GM19463 (cell line): ENCODE measurements around the gene KCNJ16.
"Not testable (repeated sequence)": the region's sequence is repeated elsewhere in the genome, so short reads cannot be mapped to it uniquely, and the experiment has no call there.

Source experiments
- ATAC-seq: cut with Tn5 transposase; IDR thresholded peaks from one replicate; pipeline ENCODE4 v1.9.1; 2021; ENCODE audit warnings: mild to moderate bottlenecking, moderate library complexity; ENCODE audit not compliant: unreplicated experiment

The KCNJ16 gene

GRCh38 chr17:70074956-70075355 lies at the start of gene KCNJ16:
Gene KCNJ16 (plus strand): TSS chr17:70075225. CDS start chr17:70132088, 56,863 bp downstream.
- no peak for ATAC-seq

DNA sequence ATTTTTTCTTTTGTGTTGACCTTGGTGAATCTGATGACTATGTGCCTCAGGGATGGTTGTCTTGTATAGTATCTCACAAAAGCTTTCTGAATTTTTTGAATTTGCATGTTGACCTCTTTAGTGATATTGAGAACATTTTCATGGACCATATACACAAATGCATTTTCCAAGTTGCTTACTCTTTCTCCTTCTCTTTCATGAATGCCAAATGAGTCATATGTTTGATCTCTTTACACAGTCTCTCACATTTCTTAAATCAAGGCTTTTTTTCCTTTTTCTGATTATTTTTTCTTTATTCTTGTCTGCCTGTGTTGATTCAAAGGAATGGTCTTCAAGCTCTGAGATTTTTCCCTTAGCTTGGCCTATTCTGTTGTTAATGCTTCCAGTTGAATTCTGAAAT lies 46.6 kb upstream of the KCNJ16 start:
- ATAC-seq, result no peak

GRCh38 chr17:70028978-70029767 lies 45.9 kb upstream of the KCNJ16 start:
- no peak for ATAC-seq

- ATAC-seq, result no peak
These were observed 44.7 kb upstream of the KCNJ16 start for GRCh38 chr17:70030371-70030770.

DNA sequence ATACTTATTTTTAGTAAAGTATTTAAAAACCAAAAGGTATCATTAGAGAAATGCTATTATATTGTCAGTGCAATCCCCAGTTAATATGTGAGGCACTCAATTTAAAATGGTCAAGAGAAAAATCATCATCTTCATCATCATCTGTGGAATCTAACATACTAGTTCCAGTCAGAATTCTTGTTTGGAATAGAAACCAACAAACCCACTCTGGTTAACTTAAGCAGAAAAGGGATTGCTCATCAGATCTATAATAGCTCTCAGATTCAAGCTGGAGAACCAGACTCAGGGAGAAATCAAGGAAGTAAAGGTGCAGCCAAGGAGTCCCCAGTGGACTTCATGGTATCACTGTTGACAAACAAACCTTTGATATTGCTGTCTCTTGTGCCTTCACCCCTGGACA lies 43.7 kb upstream of the KCNJ16 start:
- no peak for ATAC-seq

DNA sequence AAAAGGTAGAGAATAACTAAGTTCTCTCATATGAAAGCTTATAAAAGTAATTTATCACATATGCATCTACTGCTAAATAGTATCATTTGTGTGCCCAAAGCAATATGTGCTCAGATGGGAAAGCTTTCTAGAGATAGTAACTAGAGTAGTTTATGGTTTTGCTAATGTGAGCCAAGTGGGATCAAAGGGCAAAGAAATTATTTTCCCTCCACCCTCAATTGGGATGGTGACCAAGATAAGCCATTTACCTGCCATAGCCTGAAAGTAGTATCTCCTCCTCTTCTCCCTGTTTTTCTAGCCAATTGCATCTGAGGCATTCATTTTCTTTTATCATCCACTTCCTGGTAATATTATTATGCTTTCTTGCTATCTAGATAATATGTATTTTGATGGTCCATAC lies 41.9 kb upstream of the KCNJ16 start:
- no peak for ATAC-seq

GRCh38 chr17:70034158-70034557 lies 40.9 kb upstream of the KCNJ16 start:
- no peak for ATAC-seq

- ATAC-seq, result no peak
These were observed 37.5 kb upstream of the KCNJ16 start for GRCh38 chr17:70037498-70037897.

DNA sequence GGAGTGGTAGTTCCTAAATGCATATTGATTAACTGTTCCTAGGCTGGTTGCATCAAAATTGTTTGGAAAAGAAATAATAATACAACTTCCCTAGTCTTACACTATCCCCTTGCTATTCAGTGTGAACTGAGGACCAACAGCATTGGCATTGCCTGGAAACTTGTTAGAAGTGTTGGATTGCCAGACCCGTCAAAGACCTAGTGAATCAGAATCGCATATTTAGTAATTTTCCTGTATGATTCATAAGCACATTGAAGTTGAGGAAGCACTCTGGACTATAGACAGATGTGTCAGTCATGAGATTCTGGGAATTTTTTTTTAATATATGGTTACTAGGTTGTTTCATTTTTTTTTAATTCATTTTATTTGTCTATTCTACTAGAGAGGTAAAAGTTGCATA lies 34.7 kb upstream of the KCNJ16 start:
- no peak for ATAC-seq

- no peak for ATAC-seq
These were observed 34.0 kb upstream of the KCNJ16 start for GRCh38 chr17:70041061-70041460.

DNA sequence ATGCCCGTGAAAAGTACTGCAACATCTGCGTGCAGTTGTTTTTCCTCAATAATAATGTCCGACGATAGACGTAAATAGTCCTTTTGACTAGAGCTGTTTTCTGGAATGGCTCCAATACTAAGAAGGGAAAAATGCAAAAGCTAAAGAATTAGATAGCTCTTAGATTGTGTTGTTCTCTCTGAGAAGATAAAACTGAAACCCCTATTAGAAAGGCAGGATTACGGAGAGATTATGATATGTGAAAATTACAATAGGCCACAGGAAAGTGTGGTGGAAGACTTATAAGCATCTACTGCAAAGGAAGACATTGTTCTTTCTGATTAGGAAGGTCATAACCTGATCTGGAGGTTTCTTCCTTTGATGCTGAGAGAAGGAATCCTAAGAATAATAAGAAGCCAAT lies 33.5 kb upstream of the KCNJ16 start:
- ATAC-seq, result no peak

DNA sequence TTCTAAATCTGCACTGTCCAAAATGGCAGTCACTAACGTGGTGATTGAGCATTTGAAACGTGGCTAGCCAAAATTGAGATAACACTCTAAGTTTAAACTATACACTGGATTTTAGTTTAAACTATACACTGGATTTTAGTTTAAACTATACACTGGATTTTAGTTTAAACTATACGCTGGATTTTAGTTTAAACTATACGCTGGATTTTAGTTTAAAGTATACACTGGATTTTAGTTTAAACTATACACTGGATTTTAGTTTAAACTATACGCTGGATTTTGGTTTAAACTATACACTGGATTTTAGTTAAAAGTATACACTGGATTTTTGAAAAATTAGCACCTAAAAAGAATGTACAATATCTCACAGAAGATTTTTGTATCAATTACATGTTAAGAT lies 29.2 kb upstream of the KCNJ16 start:
- ATAC-seq, result not testable (repeated sequence)

GRCh38 chr17:70047619-70048419 lies 27.2 kb upstream of the KCNJ16 start:
- no peak for ATAC-seq

DNA sequence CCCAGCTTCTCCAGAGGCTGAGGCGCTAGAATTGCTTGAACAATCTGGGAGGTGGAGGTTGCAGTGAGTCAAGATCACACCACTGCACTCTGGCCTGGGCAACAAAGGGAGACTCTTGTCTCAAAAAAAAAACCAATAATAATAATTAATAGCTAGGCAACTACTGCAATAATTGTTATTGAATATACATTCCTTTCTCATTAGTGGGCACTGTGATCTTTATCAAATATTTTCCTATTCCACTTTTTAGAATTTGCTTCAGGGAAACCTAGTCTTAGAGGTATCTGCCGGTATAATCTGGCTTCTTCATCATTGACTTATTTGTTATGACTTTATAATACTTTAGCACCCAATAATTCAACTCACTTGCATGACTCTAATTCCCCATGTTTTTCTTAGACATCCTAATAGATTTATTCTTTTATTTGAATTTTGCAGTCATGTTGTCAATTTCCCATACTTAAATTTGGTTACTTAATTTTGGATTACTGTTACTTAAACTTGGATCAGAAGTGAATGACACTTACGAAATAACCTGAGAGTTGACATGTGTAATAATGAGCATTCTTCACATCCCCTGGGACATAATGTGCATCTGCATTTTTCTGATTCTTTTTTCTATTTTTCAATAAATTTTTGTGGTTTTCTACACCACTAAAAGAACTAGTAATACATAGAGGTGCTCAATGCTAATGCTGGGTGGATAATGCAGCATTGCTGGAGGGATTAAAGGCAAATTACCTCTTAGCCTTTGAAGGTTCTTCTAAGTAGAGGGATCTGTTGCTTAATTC lies 25.0 kb upstream of the KCNJ16 start:
- ATAC-seq, result no peak

DNA sequence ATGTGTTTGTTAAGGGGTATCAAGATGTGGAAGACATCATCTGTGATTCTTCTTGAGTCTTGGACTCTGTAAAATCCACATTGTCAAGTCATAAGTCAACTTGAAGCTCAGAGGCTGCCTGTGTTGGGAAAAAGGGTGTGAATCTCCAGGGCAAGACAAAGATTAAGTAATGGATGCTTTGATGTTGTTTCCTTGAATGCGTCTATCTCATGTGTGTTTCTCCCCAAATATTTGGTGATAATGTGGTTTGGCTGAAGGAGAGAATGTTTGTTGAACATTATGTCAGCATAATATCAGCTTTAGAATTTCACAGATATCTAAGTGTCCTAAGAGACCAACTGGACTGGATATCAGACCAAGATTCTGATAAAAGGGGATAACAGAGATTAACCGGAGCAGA lies 24.1 kb upstream of the KCNJ16 start:
- ATAC-seq, result no peak

- ATAC-seq, result no peak
These were observed 21.5 kb upstream of the KCNJ16 start for GRCh38 chr17:70053241-70054234.

- no peak for ATAC-seq
These were observed 20.0 kb upstream of the KCNJ16 start for GRCh38 chr17:70055000-70055399.

- ATAC-seq, result no peak
These were observed 16.0 kb upstream of the KCNJ16 start for GRCh38 chr17:70059071-70059470.

DNA sequence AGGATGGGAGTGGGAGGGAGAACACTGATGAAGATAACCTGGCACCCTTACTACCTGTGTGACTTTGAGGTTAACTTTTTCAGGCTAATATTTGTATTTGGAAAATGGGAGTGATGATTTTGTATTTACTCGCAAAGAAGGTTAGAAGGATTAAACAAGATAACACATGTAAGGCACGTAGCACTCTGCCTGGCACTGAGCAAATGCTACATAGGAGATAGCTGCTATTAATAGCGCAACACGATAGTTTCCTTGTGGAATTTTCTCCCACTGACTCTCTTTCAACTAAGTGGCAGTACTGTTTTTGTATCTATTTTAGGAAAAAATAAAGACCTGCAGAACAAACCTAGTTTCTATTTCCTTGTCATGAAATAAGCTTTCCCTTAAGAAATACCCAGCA lies 15.4 kb upstream of the KCNJ16 start:
- ATAC-seq, result no peak

GRCh38 chr17:70060415-70060814 lies 14.6 kb upstream of the KCNJ16 start:
- no peak for ATAC-seq
